Ovary (tissue), 9 donors: Measurements from ENCODE around the gene PFAS. TPM values are rescaled to one million over a fixed set of nuclear protein-coding genes. Genes with fewer than 3 reads are reported as not detected.
"Not testable (repeated sequence)": the region's sequence is repeated elsewhere in the genome, so short reads cannot be mapped to it uniquely, and the experiment has no call there.

Source experiments
- DNase-seq, 5 donors: peaks; one replicate each; pipeline ENCODE4 v3.0.0-alpha.2; 2019 to 2020
- H3K27ac ChIP-seq, 2 donors: fragments of 200-600 bp; one replicate each; pipeline versions ENCODE4 v1.5.1 to v1.8.0; 2019 to 2022
- H3K27me3 ChIP-seq: fragments of 200-600 bp; one replicate; pipeline ENCODE4 v1.8.0; 2022
- H3K36me3 ChIP-seq: fragments of 200-600 bp; sonication (generic); one replicate; pipeline ENCODE4 v1.5.1; 2019
- H3K4me1 ChIP-seq: one replicate; pipeline ENCODE4 v1.8.1; 2013; ENCODE audit warnings: mild to moderate bottlenecking, moderate library complexity; ENCODE audit not compliant: insufficient read depth
- H3K4me3 ChIP-seq: fragments of 200-600 bp; sonication (generic); one replicate; pipeline ENCODE4 v1.5.1; 2017
- H3K9me3 ChIP-seq, 2 donors: fragments of 200-600 bp in 1 of 2; sonication (generic) in 1 of 2; one replicate each; pipeline versions ENCODE4 v1.5.1 to v1.8.1; 2013 to 2019; ENCODE audit warnings: mild to moderate bottlenecking in 1 of 2, moderate library complexity in 1 of 2
- EP300 ChIP-seq: sonication (generic); formaldehyde crosslinking; IDR thresholded peaks from one replicate; pipeline ENCODE4 v1.6.1; 2017; ENCODE audit warnings: antibody characterized with exemption
- POLR2A ChIP-seq: fragments of 450-650 bp; IDR thresholded peaks from one replicate; pipeline ENCODE4 v1.6.1; 2017; ENCODE audit warnings: antibody characterized with exemption, mild to moderate bottlenecking, moderate library complexity
- WGBS, 3 donors: extraction: QIAGEN DNeasy Blood & Tissue Kit in 1 of 3; methylation state at CpG; one replicate each; pipeline versions ENCODE4 v1.1.5 to v1.1.7; 2013 to 2017; 5-methylcytosine and 5-hydroxymethylcytosine counted together
- intact Hi-C, 4 donors: fragments of 100-400 bp; cut with DNase I; formaldehyde crosslinking; loops; one replicate each; pipeline versions ENCODE4 v1.11.0 to v1.15.1; 2022 to 2023
- polyA plus RNA-seq, 2 donors: library from polyadenylated mRNA; stranded (reverse); fragments of 200-250 nt in 1 of 2; fragments of 350-450 nt in 1 of 2; fragmentation: Illumina TruSeq in 1 of 2; extraction: RNeasy Lipid Tissue Mini Kit (QIAGEN cat#74804) in 1 of 2; gene quantifications; one replicate each; pipeline ENCODE4 v1.2.3, GENCODE V29; 2013 to 2014
- total RNA-seq, 7 donors: library from RNA; depleted of rRNA in 2 of 7; stranded (reverse); fragments of >200 nt in 2 of 7; fragmentation: NEBNext Ultra II Directional in 3 of 7; extraction: Animal tissue kit (Norgen Biotek cat#: 25700) in 3 of 7; gene quantifications; one replicate each; pipeline versions ENCODE4 v1.1.0 to v1.2.4, GENCODE V29; 2016 to 2023
- TF ChIP-seq, protein P1 (sequence below), 3 donors: fragments of 450-650 bp in 2 of 3; fragments of 200-600 bp in 1 of 3; IDR thresholded peaks; one replicate each; pipeline versions ENCODE4 v1.5.1 to v1.8.0; 2016 to 2022; ENCODE audit warnings: antibody characterized with exemption in 3 of 3, mild to moderate bottlenecking in 1 of 3
- donor health status: DM: no; HTN: no; CAD: no; lungs with moderate emphysema.
- donor health status: DM: no; HTN: no; CAD: no.
- donor health status: Bipolar disorder and iron deficiency.
- donor health status: DM: yes; HTN: yes; CAD: no.
- donor health status: DM: no; HTN: no; CAD: no.
- donor health status: DM: yes; HTN: yes; CAD: no.

Gene PFAS
- total and polyA plus RNA-seq, 9 donors, result 6.6 to 69.9 (median 27.8) TPM

DNA sequence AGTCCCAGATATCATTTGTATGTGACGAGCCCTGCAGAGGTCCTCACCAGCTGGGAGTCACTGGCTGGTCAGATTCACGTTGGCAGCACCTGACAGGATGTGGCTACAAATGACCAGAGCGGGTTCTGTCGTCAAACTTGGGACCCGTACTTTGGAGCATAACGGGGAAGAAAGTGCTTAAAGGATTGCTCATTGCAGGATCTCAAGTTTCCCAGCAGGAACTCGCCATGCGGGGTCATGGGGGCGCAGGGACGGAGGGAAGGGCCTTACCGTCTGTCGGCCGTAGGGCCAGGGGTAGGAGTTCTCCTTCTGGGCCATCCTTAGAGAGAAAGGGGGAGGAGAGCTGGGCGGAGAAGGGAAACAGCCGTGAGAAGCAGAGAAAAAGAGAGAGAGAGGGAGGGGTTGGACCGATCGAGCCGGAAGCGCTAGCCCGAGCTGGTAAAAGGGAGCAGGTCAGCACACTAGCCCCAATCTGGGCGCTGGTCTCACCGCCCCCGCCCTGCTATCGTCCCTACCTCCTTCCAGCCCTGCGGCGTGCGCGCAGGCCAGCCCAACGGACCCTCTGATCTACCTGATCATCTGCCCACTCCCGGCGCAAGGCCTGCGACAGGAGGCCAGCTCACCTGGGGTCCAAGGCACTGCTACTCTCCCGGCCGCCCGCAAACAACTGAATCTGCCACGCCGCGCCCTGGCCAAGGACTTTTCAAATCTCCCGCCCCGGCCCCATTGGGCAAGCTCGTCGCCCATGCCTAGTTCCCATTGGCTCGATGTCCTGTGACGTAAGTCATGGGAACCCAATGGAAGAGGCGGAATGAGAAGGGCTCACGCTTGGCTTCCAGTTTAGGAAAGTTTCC, 39.0 kb upstream of the PFAS start, which contains the start of gene AURKB:
Gene AURKB, minus strand, starts transcription at position 669 of the 854 bp plus-strand sequence. Its CDS starts 351 bp downstream, at position 318.
- H3K4me1 ChIP-seq, result peaks cover 6% of the 10 kb centered on the region
- WGBS, 3 donors, result 1 to 3% (median 2%) methylated on average over 46 of the region's 46 CpGs
- H3K36me3 ChIP-seq, result no peaks in the 10 kb centered on the region
- no peak within 1 kb of the TSS for H3K27ac ChIP-seq
- peak; percentile 91 to 97 (median 95) for DNase-seq
- no peaks in the 10 kb centered on the region for H3K27me3 ChIP-seq
- TF ChIP-seq POLR2A, result no peak
- TF ChIP-seq, protein P1, sequence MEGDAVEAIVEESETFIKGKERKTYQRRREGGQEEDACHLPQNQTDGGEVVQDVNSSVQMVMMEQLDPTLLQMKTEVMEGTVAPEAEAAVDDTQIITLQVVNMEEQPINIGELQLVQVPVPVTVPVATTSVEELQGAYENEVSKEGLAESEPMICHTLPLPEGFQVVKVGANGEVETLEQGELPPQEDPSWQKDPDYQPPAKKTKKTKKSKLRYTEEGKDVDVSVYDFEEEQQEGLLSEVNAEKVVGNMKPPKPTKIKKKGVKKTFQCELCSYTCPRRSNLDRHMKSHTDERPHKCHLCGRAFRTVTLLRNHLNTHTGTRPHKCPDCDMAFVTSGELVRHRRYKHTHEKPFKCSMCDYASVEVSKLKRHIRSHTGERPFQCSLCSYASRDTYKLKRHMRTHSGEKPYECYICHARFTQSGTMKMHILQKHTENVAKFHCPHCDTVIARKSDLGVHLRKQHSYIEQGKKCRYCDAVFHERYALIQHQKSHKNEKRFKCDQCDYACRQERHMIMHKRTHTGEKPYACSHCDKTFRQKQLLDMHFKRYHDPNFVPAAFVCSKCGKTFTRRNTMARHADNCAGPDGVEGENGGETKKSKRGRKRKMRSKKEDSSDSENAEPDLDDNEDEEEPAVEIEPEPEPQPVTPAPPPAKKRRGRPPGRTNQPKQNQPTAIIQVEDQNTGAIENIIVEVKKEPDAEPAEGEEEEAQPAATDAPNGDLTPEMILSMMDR (IDR thresholded peaks at IDR 0.05), result no peak
- TF ChIP-seq EP300, result no peak
- H3K4me3 ChIP-seq, result peak within 1 kb of the TSS; percentile 60
- intact Hi-C loops, result no loop called here
- no peaks in the 10 kb centered on the region for H3K9me3 ChIP-seq

DNA sequence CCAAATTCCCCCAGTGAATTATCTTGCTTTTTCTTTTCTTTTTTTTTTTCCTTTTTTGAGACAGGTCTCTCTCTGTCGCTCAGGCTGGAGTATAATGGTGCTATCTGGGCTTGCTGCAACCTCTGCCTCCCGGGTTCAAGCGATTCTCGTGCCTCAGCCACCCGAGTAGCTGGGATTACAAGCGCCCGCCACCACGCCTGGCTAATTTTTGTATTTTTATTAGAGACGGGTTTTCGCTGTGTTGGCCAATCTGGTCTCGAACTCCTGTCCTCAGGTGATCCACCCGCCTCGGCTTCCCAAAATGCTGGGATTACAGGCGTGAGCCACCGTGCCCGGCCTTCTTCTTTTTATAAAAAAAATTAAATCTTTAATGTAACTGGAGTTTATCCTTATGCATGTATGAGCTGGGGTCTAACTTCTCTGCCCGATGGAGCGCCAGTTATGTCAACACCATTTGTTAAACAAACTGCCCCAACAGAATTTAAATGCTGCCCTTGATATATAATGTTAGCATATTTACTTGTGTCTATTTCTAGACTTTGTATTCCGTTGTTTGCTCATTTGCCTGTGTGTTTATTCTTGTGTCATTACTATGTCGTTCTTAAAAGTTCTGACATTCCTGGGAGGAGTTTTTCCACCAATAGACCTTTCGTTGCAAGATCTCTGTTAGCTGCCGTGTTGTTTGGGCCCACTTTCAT, 38.2 kb upstream of the PFAS start:
- Histone ChIP-seq H3K27ac (no peak overlapping the region), H3K27me3 (no peaks in the 10 kb centered on the region), H3K9me3 (no peaks in the 10 kb centered on the region), H3K4me1 (peaks cover 6% of the 10 kb centered on the region), H3K36me3 (no peaks in the 10 kb centered on the region), H3K4me3 (peak overlapping the region; percentile 60)
- TF ChIP-seq EP300 (no peak), POLR2A (no peak)
- TF ChIP-seq, protein P1 (IDR thresholded peaks at IDR 0.05), result no peak
- intact Hi-C loops, result no loop called here
- 7 to 16% (median 15%) methylated on average over 22 of the region's 22 CpGs for WGBS, 3 donors
- no peak for DNase-seq

DNA sequence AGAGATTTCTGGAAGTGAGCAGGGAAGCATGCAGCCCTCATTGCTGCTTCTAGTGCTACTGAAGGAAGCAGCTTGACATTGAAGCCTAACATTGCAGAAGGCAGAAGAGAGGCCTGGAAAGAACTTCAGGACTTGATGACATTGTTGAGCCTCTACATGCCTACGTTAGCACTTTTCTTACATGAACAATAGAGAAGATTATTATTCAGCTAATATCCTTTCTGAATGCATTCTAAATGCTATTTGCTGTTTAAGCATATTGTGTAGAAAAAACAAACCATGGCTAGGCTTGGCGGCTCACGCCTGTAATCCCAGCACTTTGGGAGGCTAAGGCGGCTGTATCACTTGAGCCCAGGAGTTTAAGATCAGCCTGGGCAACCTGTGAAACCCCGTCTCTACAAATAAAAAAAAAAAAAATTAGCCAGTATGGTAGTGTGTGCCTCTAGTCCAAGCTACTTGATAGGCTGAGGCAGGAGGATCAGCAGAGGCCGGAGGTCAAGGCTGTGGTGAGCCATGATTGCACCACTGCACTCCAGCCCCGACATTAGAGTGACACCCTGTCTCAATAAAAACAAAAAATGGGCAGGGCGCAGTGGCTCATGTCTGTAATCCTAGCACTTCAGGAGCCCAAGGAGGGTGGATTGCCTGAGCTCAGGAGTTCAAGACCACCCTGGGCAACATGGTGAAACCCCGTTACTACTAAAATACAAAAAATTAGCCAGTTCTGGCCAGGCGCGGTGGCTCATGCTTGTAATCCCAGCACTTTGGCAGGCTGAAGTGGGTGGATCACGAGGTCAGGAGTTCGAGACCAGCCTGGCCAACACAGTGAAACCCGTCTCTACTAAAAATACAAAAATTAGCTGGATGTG, 36.5 kb upstream of the PFAS start:
- Histone ChIP-seq H3K27me3 (no peaks in the 10 kb centered on the region), H3K4me1 (peaks cover 6% of the 10 kb centered on the region), H3K9me3 (no peaks in the 10 kb centered on the region), H3K36me3 (no peaks in the 10 kb centered on the region), H3K27ac (no peak overlapping the region), H3K4me3 (no peak overlapping the region)
- TF ChIP-seq POLR2A, result no peak
- TF ChIP-seq, protein P1 (IDR thresholded peaks at IDR 0.05), result no peak
- no peak for TF ChIP-seq EP300
- DNase-seq, result no peak
- WGBS, 3 donors, result 71 to 77% (median 72%) methylated on average over 14 of the region's 14 CpGs
- intact Hi-C loops, result no loop called here

DNA sequence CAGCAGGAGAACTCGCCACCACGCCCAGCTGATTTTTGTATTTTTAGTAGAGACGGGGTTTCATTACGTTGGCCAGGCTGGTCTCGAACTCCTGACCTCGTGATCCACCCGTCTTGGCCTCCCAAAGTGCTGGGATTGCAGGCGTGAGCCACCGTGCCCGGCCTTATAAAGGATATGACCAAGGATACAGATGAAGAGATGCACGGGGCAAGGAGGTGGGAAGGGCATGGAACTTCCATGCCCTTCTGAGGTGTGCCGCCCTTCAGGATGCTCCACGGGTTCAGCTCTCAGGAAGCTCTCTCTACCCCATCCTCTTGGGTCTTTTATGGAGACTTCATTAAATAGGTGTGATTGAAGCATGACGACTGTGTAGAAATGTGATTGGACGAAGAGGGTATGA, 35.1 kb upstream of the PFAS start:
- intact Hi-C loops, DNase-seq, H3K9me3 ChIP-seq, H3K27ac ChIP-seq, H3K4me1 ChIP-seq, H3K4me3 ChIP-seq, H3K36me3 ChIP-seq, H3K27me3 ChIP-seq: not testable (repeated sequence)
- 77 to 84% (median 82%) methylated on average over 15 of the region's 15 CpGs for WGBS, 3 donors
